IMR-90 (cell line): ENCODE data around the gene SLC30A2. TPM values are rescaled to one million over a fixed set of nuclear protein-coding genes. Genes with fewer than 3 reads are reported as not detected.

ENCODE experiments used
- ATAC-seq: fragments of 200-7000 bp; cut with Tn5 transposase; 2 replicates; pipeline ENCODE4 v1.9.1; 2020; ENCODE audit warnings: low read depth, mild to moderate bottlenecking, moderate library complexity
- BruUV-seq: library from RNA; stranded (reverse); fragments of 400-500 nt; replicated peaks from 2 replicates; lab custom pipeline; 2021; lab: Mats Ljungman, UMichigan
- CTCF ChIA-PET: fragments of 300-600 bp; formaldehyde crosslinking; extraction: SDS; loops from one replicate; lab custom pipeline; 2021; ENCODE audit warnings: antibody characterized with exemption; lab: Yijun Ruan, JAX
- POLR2A ChIA-PET: fragments of 300-600 bp; sonication (Branson Sonifier 250); formaldehyde crosslinking; loops from one replicate; lab custom pipeline; 2022; ENCODE audit warnings: antibody characterized with exemption; ENCODE audit not compliant: unreplicated experiment; lab: Charles Lee
- DNase-seq: peaks from one replicate; pipeline ENCODE4 v3.0.0; 2013
- H2AFZ ChIP-seq: replicated peaks from 2 replicates; pipeline ENCODE3; 2013; ENCODE audit warnings: low read length, mild to moderate bottlenecking; ENCODE audit not compliant: poor library complexity
- H2AK5ac ChIP-seq: 2 replicates; pipeline ENCODE4 v1.6.1; 2013; ENCODE audit warnings: low read depth, low read length, inconsistent platforms
- H2AK9ac ChIP-seq: replicated peaks from 2 replicates; pipeline ENCODE3; 2013; ENCODE audit warnings: mild to moderate bottlenecking, low read depth, low read length, moderate library complexity; ENCODE audit not compliant: poor library complexity
- H2BK120ac ChIP-seq: 2 replicates; pipeline ENCODE4 v1.6.1; 2013; ENCODE audit warnings: low read depth, low read length, inconsistent platforms
- H2BK15ac ChIP-seq: 3 replicates; pipeline ENCODE4 v1.6.1; 2013; ENCODE audit warnings: low read depth, low read length, inconsistent platforms
- H2BK20ac ChIP-seq: 2 replicates; pipeline ENCODE4 v1.6.1; 2013; ENCODE audit warnings: low read depth, mild to moderate bottlenecking, inconsistent platforms, low read length, moderate library complexity
- H2BK5ac ChIP-seq: 2 replicates; pipeline ENCODE4 v1.6.1; 2013; ENCODE audit warnings: mild to moderate bottlenecking, low read depth, low read length, inconsistent platforms; ENCODE audit not compliant: poor library complexity, severe bottlenecking
- H3K14ac ChIP-seq: replicated peaks from 2 replicates; pipeline ENCODE4 v1.6.1; 2013; ENCODE audit warnings: low read depth, low read length, inconsistent platforms
- H3K18ac ChIP-seq: 2 replicates; pipeline ENCODE4 v1.6.1; 2013; ENCODE audit warnings: low read depth, low read length, control low read depth
- H3K23ac ChIP-seq: 2 replicates; pipeline ENCODE4 v1.6.1; 2013; ENCODE audit warnings: low read depth, low read length, inconsistent platforms
- H3K27ac ChIP-seq: 2 replicates; pipeline ENCODE4 v1.5.1; 2013; ENCODE audit warnings: mild to moderate bottlenecking, control low read depth, low read length; ENCODE audit not compliant: insufficient read depth
- H3K27me3 ChIP-seq: 2 replicates; pipeline ENCODE4 v1.6.1; 2013; ENCODE audit warnings: low read length; ENCODE audit not compliant: control insufficient read depth, insufficient read depth
- H3K36me3 ChIP-seq: 2 replicates; pipeline ENCODE4 v1.6.1; 2013; ENCODE audit warnings: low read length, mixed read lengths; ENCODE audit not compliant: control insufficient read depth, insufficient read depth
- H3K4ac ChIP-seq: 2 replicates; pipeline ENCODE4 v1.6.1; 2013; ENCODE audit warnings: low read depth, low read length, inconsistent platforms
- H3K4me1 ChIP-seq: 2 replicates; pipeline ENCODE4 v1.6.1; 2013; ENCODE audit warnings: low read length, mixed read lengths; ENCODE audit not compliant: control insufficient read depth, insufficient read depth
- H3K4me2 ChIP-seq: 2 replicates; pipeline ENCODE4 v1.6.1; 2013; ENCODE audit warnings: low read depth, mild to moderate bottlenecking, control low read depth, low read length, moderate library complexity
- H3K4me3 ChIP-seq: 2 replicates; pipeline ENCODE4 v1.5.1; 2013; ENCODE audit warnings: low read depth, mild to moderate bottlenecking, control low read depth, low read length, moderate library complexity; ENCODE audit not compliant: insufficient read depth
- H3K56ac ChIP-seq: 2 replicates; pipeline ENCODE4 v1.6.1; 2013; ENCODE audit warnings: low read length, inconsistent platforms; ENCODE audit not compliant: insufficient read depth; ENCODE audit errors: extremely low read depth
- H3K79me1 ChIP-seq, 2 experiments: 2 replicates each; pipeline ENCODE4 v1.6.1; 2013; ENCODE audit warnings: low read length in 2 of 2, inconsistent platforms in 1 of 2, low read depth in 1 of 2
- H3K9ac ChIP-seq: 2 replicates; pipeline ENCODE4 v1.6.1; 2013; ENCODE audit warnings: low read depth, low read length, control low read depth
- H3K9me1 ChIP-seq: 2 replicates; pipeline ENCODE4 v1.6.1; 2013; ENCODE audit warnings: low read length, inconsistent platforms; ENCODE audit not compliant: insufficient read depth
- H3K9me3 ChIP-seq: 2 replicates; pipeline ENCODE4 v1.6.1; 2013; ENCODE audit warnings: low read length; ENCODE audit not compliant: control insufficient read depth, insufficient read depth
- H4K20me1 ChIP-seq: 2 replicates; pipeline ENCODE4 v1.6.1; 2013; ENCODE audit warnings: low read length, inconsistent platforms; ENCODE audit not compliant: insufficient read depth
- H4K5ac ChIP-seq: 2 replicates; pipeline ENCODE4 v1.6.1; 2013; ENCODE audit warnings: mild to moderate bottlenecking, low read depth, low read length, control low read depth
- H4K8ac ChIP-seq, 2 experiments: 2 replicates each; pipeline ENCODE4 v1.6.1; 2013; ENCODE audit warnings: low read depth in 2 of 2, low read length in 2 of 2, control low read depth in 1 of 2, inconsistent platforms in 1 of 2
- H4K91ac ChIP-seq: 2 replicates; pipeline ENCODE4 v1.6.1; 2013; ENCODE audit warnings: low read depth, low read length, inconsistent platforms; ENCODE audit not compliant: insufficient read depth
- CEBPB ChIP-seq: IDR thresholded peaks from 2 replicates; pipeline ENCODE4 v1.6.1; 2012; ENCODE audit warnings: low read depth, low read length, improper control_type of control experiment
- CHD1 ChIP-seq: IDR thresholded peaks from 2 replicates; pipeline ENCODE4 v1.6.1; 2012; ENCODE audit warnings: low read depth, low read length, improper control_type of control experiment
- FOS ChIP-seq: fragments of 150-350 bp; IDR thresholded peaks from 2 replicates; pipeline ENCODE4 v1.6.1; 2016; ENCODE audit warnings: low read depth, low read length
- MAFK ChIP-seq: IDR thresholded peaks from 2 replicates; pipeline ENCODE4 v1.6.1; 2012; ENCODE audit warnings: low read depth, low read length, improper control_type of control experiment
- MAZ ChIP-seq: IDR thresholded peaks from 2 replicates; pipeline ENCODE4 v1.6.1; 2012; ENCODE audit warnings: low read depth, mild to moderate bottlenecking, low read length, improper control_type of control experiment, moderate library complexity, borderline replicate concordance
- MXI1 ChIP-seq: IDR thresholded peaks from 2 replicates; pipeline ENCODE4 v1.6.1; 2012; ENCODE audit warnings: low read depth, mild to moderate bottlenecking, low read length, moderate library complexity, borderline replicate concordance
- NFE2L2 ChIP-seq: fragments of 150-350 bp; IDR thresholded peaks from 2 replicates; pipeline ENCODE4 v1.6.1; 2016; ENCODE audit warnings: low read depth, mild to moderate bottlenecking, low read length
- POLR2A ChIP-seq: IDR thresholded peaks from 2 replicates; pipeline ENCODE4 v1.6.1; 2012; ENCODE audit warnings: mild to moderate bottlenecking, low read depth, low read length
- RAD21 ChIP-seq: IDR thresholded peaks from 2 replicates; pipeline ENCODE4 v1.6.1; 2012; ENCODE audit warnings: low read length, improper control_type of control experiment
- RCOR1 ChIP-seq: IDR thresholded peaks from 2 replicates; pipeline ENCODE4 v1.6.1; 2012; ENCODE audit warnings: mild to moderate bottlenecking, low read length, improper control_type of control experiment; ENCODE audit not compliant: insufficient replicate concordance
- RFX5 ChIP-seq: IDR thresholded peaks from 2 replicates; pipeline ENCODE4 v1.8.0; 2012; ENCODE audit warnings: low read depth, mild to moderate bottlenecking, low read length, moderate library complexity
- SMC3 ChIP-seq: fragments of 150-350 bp; IDR thresholded peaks from 2 replicates; pipeline ENCODE4 v1.6.1; 2016; ENCODE audit warnings: low read depth, mild to moderate bottlenecking, antibody characterized with exemption, low read length, moderate library complexity
- WGBS, 2 experiments: methylation state at CpG; one replicate each; pipeline versions ENCODE4 v1.1.5 to v1.1.7; 2013; ENCODE audit warnings: missing lambda C conversion rate in 2 of 2; ENCODE audit not compliant: insufficient read length in 1 of 2; ENCODE audit errors: extremely low coverage in 2 of 2; 5-methylcytosine and 5-hydroxymethylcytosine counted together
- dilution Hi-C: fragments of 300-500 bp; cut with HindIII; formaldehyde crosslinking; loops from one replicate; pipeline ENCODE4 v1.14.3; 2018; ENCODE audit warnings: low sequenced_read_pairs; ENCODE audit not compliant: unreplicated experiment
- in situ Hi-C: fragments of 300-500 bp; cut with MboI; formaldehyde crosslinking; loops from 3 replicates; pipeline ENCODE4 v1.14.3; 2019; ENCODE audit warnings: low sequenced_read_pairs, inconsistent platforms, mixed read lengths
- intact Hi-C: fragments of 100-400 bp; cut with micrococcal nuclease; formaldehyde crosslinking; loops from 2 replicates; pipeline ENCODE4 v1.10.0; 2022
- polyA plus RNA-seq, 3 experiments: library from polyadenylated mRNA; depleted of rRNA; stranded (reverse); fragments of >200 nt; gene quantifications; 2 replicates each; pipeline ENCODE4 v1.2.3, GENCODE V29; 2012; ENCODE audit warnings: low replicate concordance in 1 of 3
- total RNA-seq: library from RNA; depleted of rRNA; stranded (reverse); fragments of >200 nt; gene quantifications from 2 replicates; pipeline ENCODE4 v1.2.3, GENCODE V29; 2012
- TF ChIP-seq, protein P1 (sequence below): fragments of 150-350 bp; IDR thresholded peaks from 2 replicates; pipeline ENCODE4 v1.6.1; 2017; ENCODE audit warnings: mild to moderate bottlenecking, antibody characterized with exemption, low read length, low read depth
- TF ChIP-seq, protein P2 (sequence below): conservative IDR thresholded peaks from 2 replicates; pipeline ENCODE4 v1.5.1; 2012; ENCODE audit warnings: mild to moderate bottlenecking, low read depth, low read length, improper control_type of control experiment
- TF ChIP-seq, protein P3 (sequence below): fragments of 150-350 bp; IDR thresholded peaks from 2 replicates; pipeline ENCODE4 v1.6.1; 2016; ENCODE audit warnings: low read depth, mild to moderate bottlenecking, low read length, moderate library complexity, borderline replicate concordance

Gene SLC30A2
- total and polyA plus RNA-seq, 2 of the 4 experiments (the other 2 are of a cell fraction) = not detected

- no peak overlapping the region for H2BK5ac ChIP-seq
- no peak overlapping the region for H4K91ac ChIP-seq
- no peaks in the 10 kb centered on the region for H3K9me1 ChIP-seq
- ChIA-PET CTCF (interaction anchor here (1.0 kb wide), 1 partner anchor 10 kb away, joined by 4 read pairs; no protein-coding TSS in a partner anchor), POLR2A (no interaction called here)
- ATAC-seq (no peak), DNase-seq (no peak)
- H4K20me1 ChIP-seq = no peaks in the 10 kb centered on the region
- no peak overlapping the region for H2BK120ac ChIP-seq
- no peak overlapping the region for H3K27ac ChIP-seq
- no peak overlapping the region for H3K18ac ChIP-seq
- H3K23ac ChIP-seq = no peak overlapping the region
- no peak overlapping the region for H4K8ac ChIP-seq
- no peaks in the 10 kb centered on the region for H3K4me1 ChIP-seq
- H3K4me2 ChIP-seq = no peak overlapping the region
- in situ Hi-C loops = no loop called here
- intact Hi-C loops = no loop called here
- no peak overlapping the region for H3K56ac ChIP-seq
- no peak overlapping the region for H2BK15ac ChIP-seq
- no peak overlapping the region for H2AK9ac ChIP-seq
- H2AK5ac ChIP-seq = no peak overlapping the region
- no peak overlapping the region for H2BK20ac ChIP-seq
- no peak overlapping the region for H3K9ac ChIP-seq
- H3K79me1 ChIP-seq = no peaks in the 10 kb centered on the region
- no TSS peak for BruUV-seq
- H3K27me3 ChIP-seq = peaks cover 90% of the 10 kb centered on the region
- dilution Hi-C loops = no loop called here
- H3K36me3 ChIP-seq = no peaks in the 10 kb centered on the region
- H2AFZ ChIP-seq = no peak overlapping the region
- H3K14ac ChIP-seq = no peak overlapping the region
- no peak overlapping the region for H3K4me3 ChIP-seq
- H3K4ac ChIP-seq = no peak overlapping the region
- H3K9me3 ChIP-seq = no peaks in the 10 kb centered on the region; the same call in 1 of the 2 replicates
- WGBS, 2 experiments = 3% methylated on average over 16 of the region's 57 CpGs; no CpG with 5 or more reads in 1 of the 2 experiments
- H4K5ac ChIP-seq = no peak overlapping the region
- TF ChIP-seq POLR2A (no peak), NFE2L2 (no peak), MAZ (no peak), MAFK (no peak), RCOR1 (no peak), MXI1 (no peak), CHD1 (no peak), FOS (no peak), RFX5 (no peak), SMC3 (no peak), CEBPB (no peak), RAD21 (no peak)
- TF ChIP-seq, protein P1, sequence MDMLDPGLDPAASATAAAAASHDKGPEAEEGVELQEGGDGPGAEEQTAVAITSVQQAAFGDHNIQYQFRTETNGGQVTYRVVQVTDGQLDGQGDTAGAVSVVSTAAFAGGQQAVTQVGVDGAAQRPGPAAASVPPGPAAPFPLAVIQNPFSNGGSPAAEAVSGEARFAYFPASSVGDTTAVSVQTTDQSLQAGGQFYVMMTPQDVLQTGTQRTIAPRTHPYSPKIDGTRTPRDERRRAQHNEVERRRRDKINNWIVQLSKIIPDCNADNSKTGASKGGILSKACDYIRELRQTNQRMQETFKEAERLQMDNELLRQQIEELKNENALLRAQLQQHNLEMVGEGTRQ = no peak
- TF ChIP-seq, protein P2, sequence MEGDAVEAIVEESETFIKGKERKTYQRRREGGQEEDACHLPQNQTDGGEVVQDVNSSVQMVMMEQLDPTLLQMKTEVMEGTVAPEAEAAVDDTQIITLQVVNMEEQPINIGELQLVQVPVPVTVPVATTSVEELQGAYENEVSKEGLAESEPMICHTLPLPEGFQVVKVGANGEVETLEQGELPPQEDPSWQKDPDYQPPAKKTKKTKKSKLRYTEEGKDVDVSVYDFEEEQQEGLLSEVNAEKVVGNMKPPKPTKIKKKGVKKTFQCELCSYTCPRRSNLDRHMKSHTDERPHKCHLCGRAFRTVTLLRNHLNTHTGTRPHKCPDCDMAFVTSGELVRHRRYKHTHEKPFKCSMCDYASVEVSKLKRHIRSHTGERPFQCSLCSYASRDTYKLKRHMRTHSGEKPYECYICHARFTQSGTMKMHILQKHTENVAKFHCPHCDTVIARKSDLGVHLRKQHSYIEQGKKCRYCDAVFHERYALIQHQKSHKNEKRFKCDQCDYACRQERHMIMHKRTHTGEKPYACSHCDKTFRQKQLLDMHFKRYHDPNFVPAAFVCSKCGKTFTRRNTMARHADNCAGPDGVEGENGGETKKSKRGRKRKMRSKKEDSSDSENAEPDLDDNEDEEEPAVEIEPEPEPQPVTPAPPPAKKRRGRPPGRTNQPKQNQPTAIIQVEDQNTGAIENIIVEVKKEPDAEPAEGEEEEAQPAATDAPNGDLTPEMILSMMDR = no peak
- TF ChIP-seq, protein P3, sequence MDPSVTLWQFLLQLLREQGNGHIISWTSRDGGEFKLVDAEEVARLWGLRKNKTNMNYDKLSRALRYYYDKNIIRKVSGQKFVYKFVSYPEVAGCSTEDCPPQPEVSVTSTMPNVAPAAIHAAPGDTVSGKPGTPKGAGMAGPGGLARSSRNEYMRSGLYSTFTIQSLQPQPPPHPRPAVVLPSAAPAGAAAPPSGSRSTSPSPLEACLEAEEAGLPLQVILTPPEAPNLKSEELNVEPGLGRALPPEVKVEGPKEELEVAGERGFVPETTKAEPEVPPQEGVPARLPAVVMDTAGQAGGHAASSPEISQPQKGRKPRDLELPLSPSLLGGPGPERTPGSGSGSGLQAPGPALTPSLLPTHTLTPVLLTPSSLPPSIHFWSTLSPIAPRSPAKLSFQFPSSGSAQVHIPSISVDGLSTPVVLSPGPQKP = no peak
Measured at GRCh38 chr1:26046246-26047095, 553 bp upstream of the SLC30A2 start.
